HEK293 (cell line): ENCODE data around the gene CYP39A1.

ENCODE experiments used
- KLF16 ChIP-seq: fragments of 450-650 bp; formaldehyde crosslinking; IDR thresholded peaks from 2 replicates; pipeline ENCODE4 v1.5.1; 2017; ENCODE audit warnings: missing biosample characterization, missing genetic modification characterization
- ZNF169 ChIP-seq: fragments of 450-650 bp; formaldehyde crosslinking; IDR thresholded peaks from 2 replicates; pipeline ENCODE4 v1.5.1; 2016; ENCODE audit warnings: missing biosample characterization, missing genetic modification characterization
- ZNF514 ChIP-seq: fragments of 450-650 bp; formaldehyde crosslinking; IDR thresholded peaks from 2 replicates; pipeline ENCODE4 v1.5.1; 2016; ENCODE audit warnings: missing biosample characterization, missing genetic modification characterization
- TF ChIP-seq, protein P1 (sequence below): fragments of 450-650 bp; formaldehyde crosslinking; IDR thresholded peaks from 2 replicates; pipeline ENCODE4 v1.5.1; 2016; ENCODE audit warnings: missing biosample characterization, missing genetic modification characterization
- TF ChIP-seq, protein P2 (sequence below): fragments of 450-650 bp; formaldehyde crosslinking; IDR thresholded peaks from 2 replicates; pipeline ENCODE4 v1.5.1; 2016; ENCODE audit warnings: missing biosample characterization, missing genetic modification characterization

DNA sequence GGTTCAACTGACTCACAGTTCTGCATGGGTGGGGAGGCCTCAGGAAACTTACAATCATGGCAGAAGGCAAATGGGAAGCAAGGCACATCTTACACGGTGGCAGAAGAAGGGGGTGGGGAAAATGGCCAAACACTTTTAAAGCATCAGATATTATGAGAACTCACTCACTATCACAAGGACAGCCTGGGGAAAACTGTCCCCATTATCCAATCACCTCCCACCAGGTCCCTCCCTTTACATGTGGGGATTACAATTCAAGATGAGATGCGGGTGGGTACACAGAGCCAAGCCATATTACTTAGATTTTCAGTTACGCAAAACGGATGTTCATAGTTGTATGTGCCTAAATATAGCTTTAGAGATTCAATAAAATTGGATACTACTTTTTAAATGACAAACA lies 25.6 kb downstream of the CYP39A1 start:
- TF ChIP-seq, protein P1, sequence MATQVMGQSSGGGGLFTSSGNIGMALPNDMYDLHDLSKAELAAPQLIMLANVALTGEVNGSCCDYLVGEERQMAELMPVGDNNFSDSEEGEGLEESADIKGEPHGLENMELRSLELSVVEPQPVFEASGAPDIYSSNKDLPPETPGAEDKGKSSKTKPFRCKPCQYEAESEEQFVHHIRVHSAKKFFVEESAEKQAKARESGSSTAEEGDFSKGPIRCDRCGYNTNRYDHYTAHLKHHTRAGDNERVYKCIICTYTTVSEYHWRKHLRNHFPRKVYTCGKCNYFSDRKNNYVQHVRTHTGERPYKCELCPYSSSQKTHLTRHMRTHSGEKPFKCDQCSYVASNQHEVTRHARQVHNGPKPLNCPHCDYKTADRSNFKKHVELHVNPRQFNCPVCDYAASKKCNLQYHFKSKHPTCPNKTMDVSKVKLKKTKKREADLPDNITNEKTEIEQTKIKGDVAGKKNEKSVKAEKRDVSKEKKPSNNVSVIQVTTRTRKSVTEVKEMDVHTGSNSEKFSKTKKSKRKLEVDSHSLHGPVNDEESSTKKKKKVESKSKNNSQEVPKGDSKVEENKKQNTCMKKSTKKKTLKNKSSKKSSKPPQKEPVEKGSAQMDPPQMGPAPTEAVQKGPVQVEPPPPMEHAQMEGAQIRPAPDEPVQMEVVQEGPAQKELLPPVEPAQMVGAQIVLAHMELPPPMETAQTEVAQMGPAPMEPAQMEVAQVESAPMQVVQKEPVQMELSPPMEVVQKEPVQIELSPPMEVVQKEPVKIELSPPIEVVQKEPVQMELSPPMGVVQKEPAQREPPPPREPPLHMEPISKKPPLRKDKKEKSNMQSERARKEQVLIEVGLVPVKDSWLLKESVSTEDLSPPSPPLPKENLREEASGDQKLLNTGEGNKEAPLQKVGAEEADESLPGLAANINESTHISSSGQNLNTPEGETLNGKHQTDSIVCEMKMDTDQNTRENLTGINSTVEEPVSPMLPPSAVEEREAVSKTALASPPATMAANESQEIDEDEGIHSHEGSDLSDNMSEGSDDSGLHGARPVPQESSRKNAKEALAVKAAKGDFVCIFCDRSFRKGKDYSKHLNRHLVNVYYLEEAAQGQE (tag by site-specific recombination), result no peak
- TF ChIP-seq KLF16 (tag by site-specific recombination) (no peak), ZNF514 (tag by site-specific recombination) (no peak), ZNF169 (tag by site-specific recombination) (no peak)
- TF ChIP-seq, protein P2, sequence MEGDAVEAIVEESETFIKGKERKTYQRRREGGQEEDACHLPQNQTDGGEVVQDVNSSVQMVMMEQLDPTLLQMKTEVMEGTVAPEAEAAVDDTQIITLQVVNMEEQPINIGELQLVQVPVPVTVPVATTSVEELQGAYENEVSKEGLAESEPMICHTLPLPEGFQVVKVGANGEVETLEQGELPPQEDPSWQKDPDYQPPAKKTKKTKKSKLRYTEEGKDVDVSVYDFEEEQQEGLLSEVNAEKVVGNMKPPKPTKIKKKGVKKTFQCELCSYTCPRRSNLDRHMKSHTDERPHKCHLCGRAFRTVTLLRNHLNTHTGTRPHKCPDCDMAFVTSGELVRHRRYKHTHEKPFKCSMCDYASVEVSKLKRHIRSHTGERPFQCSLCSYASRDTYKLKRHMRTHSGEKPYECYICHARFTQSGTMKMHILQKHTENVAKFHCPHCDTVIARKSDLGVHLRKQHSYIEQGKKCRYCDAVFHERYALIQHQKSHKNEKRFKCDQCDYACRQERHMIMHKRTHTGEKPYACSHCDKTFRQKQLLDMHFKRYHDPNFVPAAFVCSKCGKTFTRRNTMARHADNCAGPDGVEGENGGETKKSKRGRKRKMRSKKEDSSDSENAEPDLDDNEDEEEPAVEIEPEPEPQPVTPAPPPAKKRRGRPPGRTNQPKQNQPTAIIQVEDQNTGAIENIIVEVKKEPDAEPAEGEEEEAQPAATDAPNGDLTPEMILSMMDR (tag by site-specific recombination), result no peak
